Endothelial cell of umbilical vein (primary cell): ENCODE measurements around the gene CCDC136. TPM values are rescaled to one million over a fixed set of nuclear protein-coding genes. Genes with fewer than 3 reads are reported as not detected.

Experiments used
- BruUV-seq: library from RNA; stranded (reverse); fragments of 400-500 nt; replicated peaks from 2 replicates; lab custom pipeline; 2021; lab: Mats Ljungman, UMichigan
- CTCF ChIA-PET: fragments of 300-600, 350-600 bp; sonication (Branson Sonifier 250); formaldehyde crosslinking; loops from one replicate; lab custom pipeline; 2021; ENCODE audit warnings: antibody characterized with exemption, inconsistent platforms; lab: Charles Lee
- POLR2A ChIA-PET: fragments of 300-600, 350-600 bp; sonication (Branson Sonifier 250); formaldehyde crosslinking; loops from one replicate; lab custom pipeline; 2021; ENCODE audit warnings: antibody characterized with exemption, inconsistent platforms; lab: Charles Lee
- DNase-seq: peaks from one replicate; pipeline ENCODE4 v3.0.0-alpha.2; 2011; ENCODE audit warnings: low read depth, low spot score
- FAIRE-seq: peaks from 2 replicates; lab custom pipeline; 2011; peaks lifted over from hg19 to GRCh38; lab: Jason Lieb, UNC
- H2AFZ ChIP-seq: 2 replicates; pipeline ENCODE4 v1.6.0; 2012; ENCODE audit warnings: low read depth, low read length, control low read depth, inconsistent platforms
- H3K27ac ChIP-seq: 2 replicates; pipeline ENCODE4 v1.5.1; 2011; ENCODE audit warnings: low read depth, mild to moderate bottlenecking, control low read depth, low read length, moderate library complexity; ENCODE audit not compliant: insufficient read depth
- H3K27me3 ChIP-seq, 2 experiments: 2 replicates each; pipeline versions ENCODE4 v1.6.0 to v1.6.1; 2011; ENCODE audit warnings: low read length in 2 of 2, mixed read lengths in 1 of 2; ENCODE audit not compliant: control insufficient read depth in 2 of 2, insufficient read depth in 2 of 2
- H3K36me3 ChIP-seq, 2 experiments: 2 replicates in 1 of 2; 3 replicates in 1 of 2; pipeline ENCODE4 v1.5.1; 2011; ENCODE audit warnings: low read length in 2 of 2, mild to moderate bottlenecking in 1 of 2, moderate library complexity in 1 of 2; ENCODE audit not compliant: control insufficient read depth in 2 of 2, insufficient read depth in 2 of 2; ENCODE audit errors: extremely low read depth in 1 of 2
- H3K4me1 ChIP-seq: 3 replicates; pipeline ENCODE4 v1.5.1; 2011; ENCODE audit warnings: mild to moderate bottlenecking, low read length; ENCODE audit not compliant: control insufficient read depth, insufficient read depth; ENCODE audit errors: extremely low read depth
- H3K4me2 ChIP-seq: 2 replicates; pipeline ENCODE4 v1.6.1; 2011; ENCODE audit warnings: low read length, control low read depth, mixed read lengths; ENCODE audit not compliant: insufficient read depth
- H3K4me3 ChIP-seq, 3 experiments: fragments of 200-600 bp in 1 of 3; sonication (generic), shearing (Covaris generic) in 1 of 3; replicated peaks in 1 of 3; 2 replicates each; pipeline ENCODE4 v1.5.1; 2011 to 2016; ENCODE audit warnings: control low read depth in 3 of 3, low read length in 3 of 3, mild to moderate bottlenecking in 2 of 3, inconsistent platforms in 1 of 3, low read depth in 1 of 3, moderate library complexity in 1 of 3; ENCODE audit not compliant: insufficient read depth in 1 of 3
- H3K79me2 ChIP-seq: 2 replicates; pipeline ENCODE4 v1.6.0; 2012; ENCODE audit warnings: low read length, inconsistent platforms; ENCODE audit not compliant: control insufficient read depth, insufficient read depth
- H3K9ac ChIP-seq: replicated peaks from 2 replicates; pipeline ENCODE3; 2011; ENCODE audit warnings: low read length, control low read depth; ENCODE audit not compliant: insufficient read depth; ENCODE audit errors: extremely low read depth
- H3K9me1 ChIP-seq: replicated peaks from 3 replicates; pipeline ENCODE4 v1.6.0; 2011; ENCODE audit warnings: mild to moderate bottlenecking, low read length; ENCODE audit not compliant: control insufficient read depth, insufficient read depth; ENCODE audit errors: extremely low read depth
- H3K9me3 ChIP-seq: replicated peaks from 2 replicates; pipeline ENCODE4 v1.5.1; 2012; ENCODE audit warnings: low read length, inconsistent platforms; ENCODE audit not compliant: control insufficient read depth, insufficient read depth
- H4K20me1 ChIP-seq: replicated peaks from 2 replicates; pipeline ENCODE3; 2011; ENCODE audit warnings: mild to moderate bottlenecking, low read length; ENCODE audit not compliant: control insufficient read depth, insufficient read depth; ENCODE audit errors: extremely low read depth
- CTCF ChIP-seq, 2 donors: IDR thresholded peaks; 1 replicate in 1 of 2; 2 replicates in 1 of 2; pipeline ENCODE4 v1.5.1; 2011; ENCODE audit warnings: low read length in 2 of 2, mild to moderate bottlenecking in 2 of 2, moderate library complexity in 2 of 2, control low read depth in 1 of 2, inconsistent platforms in 1 of 2, low read depth in 1 of 2; ENCODE audit not compliant: insufficient read depth in 1 of 2; ENCODE audit errors: extremely low read depth in 1 of 2
- EZH2 ChIP-seq: IDR thresholded peaks from 2 replicates; pipeline ENCODE4 v1.6.1; 2012; ENCODE audit warnings: borderline replicate concordance, low read depth, mild to moderate bottlenecking, moderate library complexity, low read length, inconsistent platforms; ENCODE audit not compliant: severe bottlenecking
- FOS ChIP-seq: IDR thresholded peaks from 2 replicates; pipeline ENCODE4 v1.6.1; 2011; ENCODE audit warnings: mild to moderate bottlenecking, low read length, moderate library complexity, borderline replicate concordance; ENCODE audit not compliant: insufficient read depth
- GATA2 ChIP-seq: IDR thresholded peaks from 2 replicates; pipeline ENCODE4 v1.7.0; 2011; ENCODE audit warnings: low read depth, mild to moderate bottlenecking, moderate library complexity, mixed read lengths, low read length; ENCODE audit not compliant: insufficient read length, insufficient read depth
- JUN ChIP-seq: IDR thresholded peaks from 2 replicates; pipeline ENCODE4 v1.6.1; 2011; ENCODE audit warnings: borderline replicate concordance, low read depth; ENCODE audit not compliant: insufficient read length, insufficient read depth
- MAX ChIP-seq: IDR thresholded peaks from 2 replicates; pipeline ENCODE4 v1.6.1; 2011; ENCODE audit not compliant: insufficient read depth, insufficient read length
- MYC ChIP-seq: IDR thresholded peaks from one replicate; pipeline ENCODE4 v1.6.1; 2011; ENCODE audit warnings: mild to moderate bottlenecking, low read depth, low read length
- POLR2A ChIP-seq: IDR thresholded peaks from 2 replicates; pipeline ENCODE4 v1.6.1; 2012; ENCODE audit warnings: low read depth, mild to moderate bottlenecking, control low read depth, low read length
- POLR2AphosphoS5 ChIP-seq: IDR thresholded peaks from 2 replicates; pipeline ENCODE4 v1.6.1; 2012; ENCODE audit warnings: low read depth, mild to moderate bottlenecking, control low read depth, low read length, moderate library complexity; ENCODE audit not compliant: insufficient read depth
- dilution Hi-C: fragments of 300-500 bp; cut with MboI; formaldehyde crosslinking; loops from one replicate; pipeline ENCODE4 v1.15.0; 2019; ENCODE audit warnings: low sequenced_read_pairs; ENCODE audit not compliant: extremely low pct_ligation_motif_present
- intact Hi-C: fragments of 100-400 bp; cut with micrococcal nuclease; formaldehyde crosslinking; loops from one replicate; pipeline ENCODE4 v1.10.0; 2022
- polyA plus RNA-seq, 4 experiments: library from polyadenylated mRNA; depleted of rRNA in 3 of 4; stranded (reverse) in 3 of 4; unstranded in 1 of 4; fragments of >200 nt; gene quantifications; 2 replicates each; pipeline versions ENCODE4 v1.2.1 to v1.2.3, GENCODE V29; 2011 to 2012; ENCODE audit warnings: missing spikeins in 1 of 4
- total RNA-seq: library from RNA; stranded (reverse); gene quantifications from 2 replicates; pipeline ENCODE4 v1.2.3, GENCODE V29; 2021

The CCDC136 gene
- total and polyA plus RNA-seq, 2 donors (not counting 3 experiments of a cell fraction or from before 2014, with no cell fraction given), result 1.8 to 3.3 TPM

DNA sequence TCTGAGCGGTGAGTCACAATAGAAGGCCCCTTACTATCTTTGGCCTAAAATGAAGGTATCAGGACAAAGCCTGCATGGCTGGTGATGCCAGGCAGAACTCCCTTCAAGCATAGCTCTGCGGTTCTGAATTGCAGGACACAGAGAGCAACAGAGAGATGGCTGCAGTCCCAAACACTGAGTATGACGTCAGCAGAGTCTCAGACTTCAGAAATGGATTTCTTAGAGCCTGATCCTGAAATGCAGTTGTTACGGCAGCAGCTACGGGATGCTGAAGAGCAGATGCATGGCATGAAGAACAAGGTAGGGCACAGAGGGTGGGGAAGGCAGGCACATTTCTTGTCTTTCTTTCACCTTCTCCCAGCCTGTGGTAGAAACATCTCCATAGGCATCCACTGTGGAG, 13.5 kb downstream of the CCDC136 start:
- Histone ChIP-seq H4K20me1 (no peaks in the 10 kb centered on the region), H3K4me1 (no peaks in the 10 kb centered on the region), H3K4me3 (no peak overlapping the region), H3K27me3 (no peaks in the 10 kb centered on the region), H2AFZ (no peak overlapping the region), H3K9me3 (no peaks in the 10 kb centered on the region), H3K36me3 (no peaks in the 10 kb centered on the region), H3K79me2 (no peaks in the 10 kb centered on the region), H3K9ac (no peak overlapping the region), H3K9me1 (no peaks in the 10 kb centered on the region), H3K4me2 (no peak overlapping the region), H3K27ac (no peak overlapping the region)
- dilution Hi-C loops, result no loop called here
- TF ChIP-seq JUN, result no peak
- no peak for TF ChIP-seq FOS
- TF ChIP-seq MAX, result no peak
- TF ChIP-seq POLR2A, result no peak
- no peak for TF ChIP-seq EZH2
- TF ChIP-seq GATA2, result no peak
- no peak for TF ChIP-seq MYC
- TF ChIP-seq POLR2AphosphoS5, result no peak
- no peak for TF ChIP-seq CTCF (IDR thresholded peaks at IDR 0.05; ENCODE audit: extremely low read depth in 1 of 2, insufficient read depth in 1 of 2, low read depth in 1 of 2, low read length in 2 of 2)
- POLR2A ChIA-PET, result no interaction called here
- BruUV-seq, result no TSS peak
- intact Hi-C loops, result no loop called here
- CTCF ChIA-PET, result interaction anchor here (1.2 kb wide), 1 partner anchor 9 kb away, joined by 3 read pairs; no protein-coding TSS in a partner anchor
- DNase-seq (no peak), FAIRE-seq (no peak)
